Uterine smooth muscle cell (primary cell): ENCODE data around the gene FBLN5. TPM values are rescaled to one million over a fixed set of nuclear protein-coding genes. Genes with fewer than 3 reads are reported as not detected.

ENCODE experiments used
- total RNA-seq: library from RNA; depleted of rRNA; stranded (reverse); fragments of >200 nt; gene quantifications from 2 replicates; pipeline ENCODE4 v1.2.3, GENCODE V29; 2014

Gene FBLN5, protein sequence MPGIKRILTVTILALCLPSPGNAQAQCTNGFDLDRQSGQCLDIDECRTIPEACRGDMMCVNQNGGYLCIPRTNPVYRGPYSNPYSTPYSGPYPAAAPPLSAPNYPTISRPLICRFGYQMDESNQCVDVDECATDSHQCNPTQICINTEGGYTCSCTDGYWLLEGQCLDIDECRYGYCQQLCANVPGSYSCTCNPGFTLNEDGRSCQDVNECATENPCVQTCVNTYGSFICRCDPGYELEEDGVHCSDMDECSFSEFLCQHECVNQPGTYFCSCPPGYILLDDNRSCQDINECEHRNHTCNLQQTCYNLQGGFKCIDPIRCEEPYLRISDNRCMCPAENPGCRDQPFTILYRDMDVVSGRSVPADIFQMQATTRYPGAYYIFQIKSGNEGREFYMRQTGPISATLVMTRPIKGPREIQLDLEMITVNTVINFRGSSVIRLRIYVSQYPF
- total RNA-seq, result 25.0 and 47.2 TPM in 2 replicates

DNA sequence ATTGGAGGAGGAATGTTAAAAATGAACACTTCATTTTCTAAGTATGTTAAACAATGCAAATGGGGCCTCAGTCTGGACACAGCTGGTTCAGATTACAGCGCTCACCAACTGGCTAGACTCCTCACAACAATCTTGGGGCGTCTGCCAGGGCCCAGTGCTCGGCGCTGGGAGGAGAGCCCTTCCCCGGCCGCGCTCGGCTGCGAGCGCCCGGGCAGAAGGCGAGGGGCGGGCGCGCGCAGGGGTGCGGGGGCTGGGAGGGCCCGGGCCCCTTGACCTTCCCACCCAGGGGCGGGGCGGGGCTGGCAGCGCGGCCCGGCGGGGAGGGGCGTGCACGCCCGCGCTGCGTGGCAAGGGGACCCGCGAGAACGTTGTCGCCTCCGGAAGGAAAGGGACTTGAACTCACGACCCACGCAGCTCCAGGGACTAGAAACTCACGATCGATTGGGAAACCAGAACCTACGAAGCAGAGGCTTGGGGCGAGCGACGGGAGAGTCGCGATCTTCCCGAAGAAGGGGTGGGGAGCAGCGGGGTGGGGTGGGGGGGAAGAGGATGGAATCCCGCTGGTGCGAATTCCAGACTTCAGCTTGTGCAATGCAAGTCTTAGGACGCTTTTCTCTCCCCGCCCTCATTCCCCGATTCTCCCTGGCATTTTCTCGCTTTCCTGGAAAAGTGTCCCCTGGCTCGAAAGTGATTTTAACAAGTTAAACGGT, at the start of gene FBLN5:
Gene FBLN5 (minus strand): TSS at position 220 of the 710 bp plus-strand sequence. CDS start 465 bp downstream, outside the sequence.

DNA sequence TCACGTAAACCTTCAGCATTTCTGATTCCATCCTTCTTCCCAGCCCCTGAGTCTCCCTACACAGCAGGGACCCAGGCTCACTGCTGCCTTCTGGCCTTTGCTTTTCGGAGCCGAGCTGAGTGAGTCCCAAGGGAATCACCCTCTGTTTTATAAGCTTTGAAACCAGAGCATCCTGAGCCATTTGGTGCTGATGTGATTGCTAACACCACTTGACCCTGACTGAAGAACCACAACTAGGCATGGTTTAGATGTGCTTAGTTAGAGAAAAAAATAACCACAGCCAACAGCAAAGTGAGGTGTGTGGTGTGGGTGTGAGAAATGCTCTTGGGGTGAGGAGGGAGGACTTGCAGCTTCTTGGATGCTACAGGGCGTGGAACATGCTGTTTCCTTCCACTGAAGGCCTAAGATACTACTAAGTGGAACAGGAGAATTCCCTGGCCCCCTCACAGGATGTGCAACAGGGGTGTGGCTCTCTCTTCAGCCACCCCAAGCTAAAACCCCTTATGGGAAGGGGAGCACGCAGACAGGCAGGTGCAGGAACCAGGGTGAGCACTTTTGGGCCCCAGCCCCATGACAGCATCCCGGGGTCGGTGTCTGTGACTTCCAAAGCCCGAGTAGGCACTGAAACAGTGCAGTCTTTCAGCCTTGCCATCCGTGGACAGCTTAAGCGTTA, 80.0 kb downstream of the FBLN5 start, which contains the start of gene TC2N:
Gene TC2N (minus strand): TSS at position 221 of the 673 bp plus-strand sequence. CDS start 53,767 bp downstream, outside the sequence.

Other genes with a start within 250 kb of the FBLN5 start
- 0.11 and 0.12 TPM in 2 replicates for gene CATSPERB, start 215.6 kb downstream of the FBLN5 start, total RNA-seq
- 0.77 and 1.4 TPM in 2 replicates for gene TC2N, start 80.2 kb downstream of the FBLN5 start, total RNA-seq
- gene TRIP11, start 92.4 kb upstream of the FBLN5 start, total RNA-seq, result 38.7 and 42.7 TPM in 2 replicates
- 48.2 and 57.8 TPM in 2 replicates for gene ATXN3, start 158.9 kb upstream of the FBLN5 start, total RNA-seq
- 127 and 130 TPM in 2 replicates for gene NDUFB1, start 174.0 kb upstream of the FBLN5 start, total RNA-seq
- gene CPSF2, start 174.3 kb upstream of the FBLN5 start, total RNA-seq, result 66.6 and 76.7 TPM in 2 replicates